ENCODE measurements around the gene NRG3.

DNA sequence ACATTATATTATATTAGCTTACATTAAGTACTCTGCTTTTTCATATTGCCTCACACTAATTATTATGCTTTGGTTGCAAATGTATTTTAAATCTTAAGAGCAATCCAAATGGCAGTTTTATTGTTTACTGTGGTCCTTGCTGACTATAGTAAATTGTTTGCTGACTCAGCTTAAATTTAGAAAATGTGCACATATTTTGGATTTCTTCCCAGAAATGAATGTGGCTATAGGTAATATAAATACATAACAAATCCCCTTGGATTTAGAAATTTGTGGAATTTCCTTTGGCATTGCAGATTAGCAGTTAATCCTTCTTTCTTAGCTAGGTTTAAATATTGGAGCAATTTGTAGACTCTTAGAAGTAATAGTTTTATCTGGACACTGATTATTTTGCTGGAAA, 565.8 kb downstream of the NRG3 start:
- TF ChIP-seq POLR2A (IDR thresholded peaks at IDR 0.05; ENCODE audit: low read depth, low read length) (no peak), POLR2AphosphoS5 (IDR thresholded peaks at IDR 0.05; ENCODE audit: low read depth, low read length) (no peak), TAF1 (IDR thresholded peaks at IDR 0.05; ENCODE audit: borderline replicate concordance, low read depth, low read length) (no peak)

All from GM12892 (cell line).